K562 (cell line): Measurements from ENCODE around the gene CELSR2. TPM values are rescaled to one million over a fixed set of nuclear protein-coding genes. Genes with fewer than 3 reads are reported as not detected.

ENCODE experiments used
- ATF2 ChIP-seq: sonication (generic); formaldehyde crosslinking; IDR thresholded peaks from 2 replicates; pipeline ENCODE4 v1.8.1; 2022; ENCODE audit warnings: missing genetic modification reagents
- BACH1 ChIP-seq: fragments of 200-800 bp; sonication (Bioruptor generic); IDR thresholded peaks from 2 replicates; pipeline ENCODE4 v1.6.1; 2016; ENCODE audit warnings: missing genetic modification characterization, missing compliant biosample characterization
- CEBPG ChIP-seq, 3 experiments: fragments of 200-800 bp in 1 of 3; sonication (Bioruptor generic) in 1 of 3; sonication (generic) in 1 of 3; formaldehyde crosslinking in 1 of 3; IDR thresholded peaks in 2 of 3; conservative IDR thresholded peaks in 1 of 3; 2 replicates each; pipeline versions ENCODE4 v1.6.1 to v1.8.0; 2016 to 2022; ENCODE audit warnings: missing compliant biosample characterization in 2 of 3, missing genetic modification characterization in 2 of 3, mild to moderate bottlenecking in 1 of 3, missing genetic modification reagents in 1 of 3
- GABPA ChIP-seq: fragments of 200-800 bp; sonication (Bioruptor generic); conservative IDR thresholded peaks from 2 replicates; pipeline ENCODE4 v1.6.1; 2016; ENCODE audit warnings: low read depth, missing genetic modification characterization, missing compliant biosample characterization
- GABPB2 ChIP-seq: fragments of 250-450 bp; sonication (Bioruptor Pico); conservative IDR thresholded peaks from 2 replicates; pipeline ENCODE4 v1.5.1; 2021; ENCODE audit warnings: mild to moderate bottlenecking
- HDAC6 ChIP-seq: IDR thresholded peaks from 2 replicates; pipeline ENCODE4 v1.6.1; 2012; ENCODE audit warnings: low read depth, mild to moderate bottlenecking, control low read depth, inconsistent platforms, low read length, moderate library complexity
- JUN ChIP-seq, 2 experiments: sonication (generic) in 1 of 2; formaldehyde crosslinking in 1 of 2; IDR thresholded peaks; 2 replicates each; pipeline versions ENCODE4 v1.6.1 to v1.8.0; 2012 to 2022; ENCODE audit warnings: borderline replicate concordance in 2 of 2, mild to moderate bottlenecking in 2 of 2, improper control_type of control experiment in 1 of 2, low read depth in 1 of 2, low read length in 1 of 2, missing genetic modification reagents in 1 of 2
- MEF2A ChIP-seq: IDR thresholded peaks from 2 replicates; pipeline ENCODE4 v1.6.1; 2011; ENCODE audit warnings: low read depth, mild to moderate bottlenecking, low read length, moderate library complexity; ENCODE audit not compliant: control insufficient read depth
- NBN ChIP-seq: fragments of 450-650 bp; IDR thresholded peaks from 2 replicates; pipeline ENCODE4 v1.6.1; 2016; ENCODE audit warnings: low read depth, mild to moderate bottlenecking
- SRF ChIP-seq, 2 experiments: fragments of 250-450, 450-650 bp in 1 of 2; sonication (Bioruptor Pico) in 1 of 2; sonication (generic) in 1 of 2; formaldehyde crosslinking; IDR thresholded peaks; 2 replicates each; pipeline versions ENCODE4 v1.5.0 to v1.5.1; 2020 to 2022; ENCODE audit warnings: mild to moderate bottlenecking in 1 of 2, missing genetic modification reagents in 1 of 2
- THRA ChIP-seq: fragments of 450-650 bp; IDR thresholded peaks from 2 replicates; pipeline ENCODE4 v1.6.1; 2017; ENCODE audit warnings: mild to moderate bottlenecking, moderate library complexity
- TOE1 ChIP-seq, 2 experiments: fragments of 450-650 bp in 1 of 2; sonication (generic) in 1 of 2; formaldehyde crosslinking in 1 of 2; IDR thresholded peaks; 2 replicates each; pipeline versions ENCODE4 v1.7.1 to v1.8.0; 2016 to 2022; ENCODE audit warnings: borderline replicate concordance in 2 of 2, mild to moderate bottlenecking in 2 of 2, antibody characterized with exemption in 1 of 2, inconsistent platforms in 1 of 2, low read depth in 1 of 2, missing genetic modification reagents in 1 of 2, moderate library complexity in 1 of 2
- polyA plus RNA-seq, 8 experiments: library from polyadenylated mRNA; depleted of rRNA in 4 of 8; stranded (reverse) in 5 of 8; unstranded in 3 of 8; fragments of >200 nt; fragmentation: Nextera tagmentation in 2 of 8; fragmentation: Illumina TruSeq in 1 of 8; extraction: Ambion mirVana in 2 of 8; extraction: Trizol in 1 of 8; gene quantifications; 2 replicates each; pipeline versions ENCODE4 v1.2.1 to v1.2.3, GENCODE V29; 2011 to 2014; ENCODE audit warnings: inconsistent platforms in 1 of 8, missing spikeins in 1 of 8
- total RNA-seq, 7 experiments: library from RNA; depleted of rRNA in 6 of 7; stranded (reverse); fragments of >200 nt in 6 of 7; fragmentation: Illumina TruSeq in 2 of 7; extraction: Trizol in 2 of 7; gene quantifications; 2 replicates each; pipeline versions ENCODE4 v1.2.1 to v1.2.3, GENCODE V29; 2011 to 2021; ENCODE audit warnings: low replicate concordance in 1 of 7
- TF ChIP-seq, protein P1 (sequence below): fragments of 450-650 bp; IDR thresholded peaks from 2 replicates; pipeline ENCODE4 v1.6.1; 2018; ENCODE audit not compliant: partially characterized antibody
- TF ChIP-seq, protein P2 (sequence below): sonication (generic); formaldehyde crosslinking; IDR thresholded peaks from 2 replicates; pipeline ENCODE4 v1.9.0; 2022; ENCODE audit warnings: mild to moderate bottlenecking, missing genetic modification reagents
- TF ChIP-seq, protein P3 (sequence below): fragments of 250-450 bp; sonication (Bioruptor Pico); IDR thresholded peaks from 2 replicates; pipeline ENCODE4 v1.4.0; 2020

The CELSR2 gene
- total and polyA plus RNA-seq, 9 of the 15 experiments (the other 6 are each of a cell fraction or from before 2014, with no cell fraction given) = 0.31 to 21.9 (median 4.2) TPM

- TF ChIP-seq JUN (IDR thresholded peaks at IDR 0.05; ENCODE audit: borderline replicate concordance, low read depth, low read length) (no peak), JUN (CRISPR knock-in tag; IDR thresholded peaks at IDR 0.05; ENCODE audit: borderline replicate concordance) (0 out of 2 replicates have a peak, but pooled peaks have one; percentile 58), THRA (no peak), ATF2 (no peak), SRF (CRISPR knock-in tag; IDR thresholded peaks at IDR 0.05) (peak in 1 of 2 experiments; percentile 18; a peak in 1 of 4 replicates), HDAC6 (no peak), NBN (no peak), MEF2A (peak; percentile 48; the same call in 1 of the 2 replicates), TOE1 (IDR thresholded peaks at IDR 0.05; ENCODE audit: borderline replicate concordance) (no peak), TOE1 (CRISPR knock-in tag; IDR thresholded peaks at IDR 0.05; ENCODE audit: borderline replicate concordance, low read depth) (no peak), BACH1 (no peak), GABPA (tag) (no peak), CEBPG (CRISPR knock-in tag; IDR thresholded peaks at IDR 0.05) (peak; percentile 79), CEBPG (tag; conservative IDR thresholded peaks at IDR 0.05 in 1 of 2, IDR thresholded peaks at IDR 0.05 in 1 of 2) (peak; percentile 41 to 68; a peak in 1 of 4 replicates), GABPB2 (CRISPR knock-in tag) (no peak)
- TF ChIP-seq, protein P1, sequence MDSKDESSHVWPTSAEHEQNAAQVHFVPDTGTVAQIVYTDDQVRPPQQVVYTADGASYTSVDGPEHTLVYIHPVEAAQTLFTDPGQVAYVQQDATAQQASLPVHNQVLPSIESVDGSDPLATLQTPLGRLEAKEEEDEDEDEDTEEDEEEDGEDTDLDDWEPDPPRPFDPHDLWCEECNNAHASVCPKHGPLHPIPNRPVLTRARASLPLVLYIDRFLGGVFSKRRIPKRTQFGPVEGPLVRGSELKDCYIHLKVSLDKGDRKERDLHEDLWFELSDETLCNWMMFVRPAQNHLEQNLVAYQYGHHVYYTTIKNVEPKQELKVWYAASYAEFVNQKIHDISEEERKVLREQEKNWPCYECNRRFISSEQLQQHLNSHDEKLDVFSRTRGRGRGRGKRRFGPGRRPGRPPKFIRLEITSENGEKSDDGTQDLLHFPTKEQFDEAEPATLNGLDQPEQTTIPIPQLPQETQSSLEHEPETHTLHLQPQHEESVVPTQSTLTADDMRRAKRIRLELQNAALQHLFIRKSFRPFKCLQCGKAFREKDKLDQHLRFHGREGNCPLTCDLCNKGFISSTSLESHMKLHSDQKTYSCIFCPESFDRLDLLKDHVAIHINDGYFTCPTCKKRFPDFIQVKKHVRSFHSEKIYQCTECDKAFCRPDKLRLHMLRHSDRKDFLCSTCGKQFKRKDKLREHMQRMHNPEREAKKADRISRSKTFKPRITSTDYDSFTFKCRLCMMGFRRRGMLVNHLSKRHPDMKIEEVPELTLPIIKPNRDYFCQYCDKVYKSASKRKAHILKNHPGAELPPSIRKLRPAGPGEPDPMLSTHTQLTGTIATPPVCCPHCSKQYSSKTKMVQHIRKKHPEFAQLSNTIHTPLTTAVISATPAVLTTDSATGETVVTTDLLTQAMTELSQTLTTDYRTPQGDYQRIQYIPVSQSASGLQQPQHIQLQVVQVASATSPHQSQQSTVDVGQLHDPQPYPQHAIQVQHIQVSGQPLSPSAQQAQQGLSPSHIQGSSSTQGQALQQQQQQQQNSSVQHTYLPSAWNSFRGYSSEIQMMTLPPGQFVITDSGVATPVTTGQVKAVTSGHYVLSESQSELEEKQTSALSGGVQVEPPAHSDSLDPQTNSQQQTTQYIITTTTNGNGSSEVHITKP = no peak
- TF ChIP-seq, protein P2, sequence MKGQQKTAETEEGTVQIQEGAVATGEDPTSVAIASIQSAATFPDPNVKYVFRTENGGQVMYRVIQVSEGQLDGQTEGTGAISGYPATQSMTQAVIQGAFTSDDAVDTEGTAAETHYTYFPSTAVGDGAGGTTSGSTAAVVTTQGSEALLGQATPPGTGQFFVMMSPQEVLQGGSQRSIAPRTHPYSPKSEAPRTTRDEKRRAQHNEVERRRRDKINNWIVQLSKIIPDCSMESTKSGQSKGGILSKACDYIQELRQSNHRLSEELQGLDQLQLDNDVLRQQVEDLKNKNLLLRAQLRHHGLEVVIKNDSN (CRISPR knock-in tag) = peak; percentile 9; the same call in 1 of the 2 replicates
- TF ChIP-seq, protein P3, sequence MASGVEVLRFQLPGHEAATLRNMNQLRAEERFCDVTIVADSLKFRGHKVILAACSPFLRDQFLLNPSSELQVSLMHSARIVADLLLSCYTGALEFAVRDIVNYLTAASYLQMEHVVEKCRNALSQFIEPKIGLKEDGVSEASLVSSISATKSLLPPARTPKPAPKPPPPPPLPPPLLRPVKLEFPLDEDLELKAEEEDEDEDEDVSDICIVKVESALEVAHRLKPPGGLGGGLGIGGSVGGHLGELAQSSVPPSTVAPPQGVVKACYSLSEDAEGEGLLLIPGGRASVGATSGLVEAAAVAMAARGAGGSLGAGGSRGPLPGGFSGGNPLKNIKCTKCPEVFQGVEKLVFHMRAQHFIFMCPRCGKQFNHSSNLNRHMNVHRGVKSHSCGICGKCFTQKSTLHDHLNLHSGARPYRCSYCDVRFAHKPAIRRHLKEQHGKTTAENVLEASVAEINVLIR (CRISPR knock-in tag) = no peak
Measured at GRCh38 chr1:109306832-109307273, 57.5 kb downstream of the CELSR2 start, which contains the start of gene MYBPHL (continued).
